NCI-H2227 (cell line): ENCODE measurements around the gene MBOAT1.

ENCODE experiments used
- DNase-seq: peaks from one replicate; lab custom pipeline; 2025; ENCODE audit not compliant: unreplicated experiment; lab: John Stamatoyannopoulos, UW

Gene MBOAT1

DNA sequence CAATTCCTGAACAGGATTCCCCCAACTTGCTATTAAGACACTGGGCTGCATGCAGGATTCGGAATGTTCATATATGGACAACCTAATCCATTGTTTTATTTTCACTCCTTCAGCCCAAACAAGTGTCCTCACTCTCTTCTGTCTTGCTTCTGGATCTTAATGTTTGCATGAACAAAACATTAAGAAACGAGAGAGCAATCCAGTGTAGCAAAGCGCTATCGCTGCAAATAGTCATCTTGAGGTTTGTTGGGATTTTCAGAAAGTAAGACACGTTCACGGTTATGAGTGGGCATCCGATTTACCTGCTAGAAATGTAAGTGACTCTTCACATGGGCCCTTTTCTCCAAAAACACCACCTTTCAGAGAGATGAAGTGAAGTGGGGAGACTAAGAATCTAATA is 156.4 kb downstream of the MBOAT1 start:
- DNase-seq, result no peak
